ENCODE measurements around the gene FGFBP3. TPM values are rescaled to one million over a fixed set of nuclear protein-coding genes. Genes with fewer than 3 reads are reported as not detected.
"Not testable (repeated sequence)": the region's sequence is repeated elsewhere in the genome, so short reads cannot be mapped to it uniquely, and the experiment has no call there.

Gene FGFBP3
- total RNA-seq, 4 donors from 2014 or later, result 1.2 TPM; not detected in 2

- DNase-seq, result no peak
- Histone ChIP-seq H3K27ac (no peak overlapping the region), H3K4me1 (no peaks in the 10 kb centered on the region), H3K4me3 (no peak overlapping the region), H3K36me3 (no peaks in the 10 kb centered on the region), H3K27me3 (no peaks in the 10 kb centered on the region), H3K9me3 (no peaks in the 10 kb centered on the region)
- TF ChIP-seq POLR2A (IDR thresholded peaks at IDR 0.05), result no peak
- TF ChIP-seq, protein P1, sequence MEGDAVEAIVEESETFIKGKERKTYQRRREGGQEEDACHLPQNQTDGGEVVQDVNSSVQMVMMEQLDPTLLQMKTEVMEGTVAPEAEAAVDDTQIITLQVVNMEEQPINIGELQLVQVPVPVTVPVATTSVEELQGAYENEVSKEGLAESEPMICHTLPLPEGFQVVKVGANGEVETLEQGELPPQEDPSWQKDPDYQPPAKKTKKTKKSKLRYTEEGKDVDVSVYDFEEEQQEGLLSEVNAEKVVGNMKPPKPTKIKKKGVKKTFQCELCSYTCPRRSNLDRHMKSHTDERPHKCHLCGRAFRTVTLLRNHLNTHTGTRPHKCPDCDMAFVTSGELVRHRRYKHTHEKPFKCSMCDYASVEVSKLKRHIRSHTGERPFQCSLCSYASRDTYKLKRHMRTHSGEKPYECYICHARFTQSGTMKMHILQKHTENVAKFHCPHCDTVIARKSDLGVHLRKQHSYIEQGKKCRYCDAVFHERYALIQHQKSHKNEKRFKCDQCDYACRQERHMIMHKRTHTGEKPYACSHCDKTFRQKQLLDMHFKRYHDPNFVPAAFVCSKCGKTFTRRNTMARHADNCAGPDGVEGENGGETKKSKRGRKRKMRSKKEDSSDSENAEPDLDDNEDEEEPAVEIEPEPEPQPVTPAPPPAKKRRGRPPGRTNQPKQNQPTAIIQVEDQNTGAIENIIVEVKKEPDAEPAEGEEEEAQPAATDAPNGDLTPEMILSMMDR (IDR thresholded peaks at IDR 0.05), result no peak
- intact Hi-C loops (cut with DNase I; ENCODE audit: low total_unique reads), result no loop called here
Measured at GRCh38 chr10:91897421-91897820, 11.9 kb downstream of the FGFBP3 start.

- intact Hi-C loops (cut with DNase I; ENCODE audit: low total_unique reads), result no loop called here
- no peak for DNase-seq
- no peaks in the 10 kb centered on the region for H3K4me1 ChIP-seq
- H3K4me3 ChIP-seq, result no peak overlapping the region
- no peaks in the 10 kb centered on the region for H3K27me3 ChIP-seq
- no peak overlapping the region for H3K27ac ChIP-seq
- TF ChIP-seq, protein P1 (IDR thresholded peaks at IDR 0.05), result no peak
- no peak for TF ChIP-seq POLR2A (IDR thresholded peaks at IDR 0.05)
- H3K36me3 ChIP-seq, result no peaks in the 10 kb centered on the region
- H3K9me3 ChIP-seq, result no peaks in the 10 kb centered on the region
Measured at GRCh38 chr10:91896212-91896756, 13.0 kb downstream of the FGFBP3 start.

DNA sequence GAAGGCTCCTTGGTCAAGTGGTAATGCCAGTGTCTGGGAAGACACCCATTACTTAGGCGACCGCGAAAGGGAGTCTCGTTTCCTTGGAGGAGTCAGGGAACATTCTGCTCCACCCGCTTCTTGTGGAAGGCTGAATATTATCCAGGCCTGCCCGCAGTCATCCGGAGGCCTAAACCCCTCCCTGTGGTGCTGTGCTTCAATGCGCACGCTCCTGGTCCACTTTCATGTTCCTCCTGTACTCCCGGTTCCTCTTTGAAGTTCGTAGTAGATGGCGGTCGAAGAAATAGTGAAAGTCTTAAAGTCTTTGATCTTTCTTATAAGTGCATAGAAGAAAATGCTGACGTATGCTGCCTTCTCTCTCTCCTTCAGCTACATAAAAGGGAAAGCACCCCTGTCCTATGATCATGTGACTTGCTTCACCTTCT, 15.0 kb downstream of the FGFBP3 start:
- H3K27me3 ChIP-seq; H3K27ac ChIP-seq; H3K36me3 ChIP-seq; H3K9me3 ChIP-seq; DNase-seq; intact Hi-C loops (cut with DNase I; ENCODE audit: low total_unique reads); H3K4me3 ChIP-seq; H3K4me1 ChIP-seq: not testable (repeated sequence)

GRCh38 chr10:91893051-91893450, 16.2 kb downstream of the FGFBP3 start:
- Histone ChIP-seq H3K27ac (no peak overlapping the region), H3K36me3 (no peaks in the 10 kb centered on the region), H3K4me3 (no peak overlapping the region), H3K4me1 (no peaks in the 10 kb centered on the region), H3K9me3 (no peaks in the 10 kb centered on the region), H3K27me3 (no peaks in the 10 kb centered on the region)
- no peak for DNase-seq
- intact Hi-C loops (cut with DNase I; ENCODE audit: low total_unique reads), result no loop called here
- TF ChIP-seq, protein P1 (IDR thresholded peaks at IDR 0.05), result no peak
- no peak for TF ChIP-seq POLR2A (IDR thresholded peaks at IDR 0.05)

DNA sequence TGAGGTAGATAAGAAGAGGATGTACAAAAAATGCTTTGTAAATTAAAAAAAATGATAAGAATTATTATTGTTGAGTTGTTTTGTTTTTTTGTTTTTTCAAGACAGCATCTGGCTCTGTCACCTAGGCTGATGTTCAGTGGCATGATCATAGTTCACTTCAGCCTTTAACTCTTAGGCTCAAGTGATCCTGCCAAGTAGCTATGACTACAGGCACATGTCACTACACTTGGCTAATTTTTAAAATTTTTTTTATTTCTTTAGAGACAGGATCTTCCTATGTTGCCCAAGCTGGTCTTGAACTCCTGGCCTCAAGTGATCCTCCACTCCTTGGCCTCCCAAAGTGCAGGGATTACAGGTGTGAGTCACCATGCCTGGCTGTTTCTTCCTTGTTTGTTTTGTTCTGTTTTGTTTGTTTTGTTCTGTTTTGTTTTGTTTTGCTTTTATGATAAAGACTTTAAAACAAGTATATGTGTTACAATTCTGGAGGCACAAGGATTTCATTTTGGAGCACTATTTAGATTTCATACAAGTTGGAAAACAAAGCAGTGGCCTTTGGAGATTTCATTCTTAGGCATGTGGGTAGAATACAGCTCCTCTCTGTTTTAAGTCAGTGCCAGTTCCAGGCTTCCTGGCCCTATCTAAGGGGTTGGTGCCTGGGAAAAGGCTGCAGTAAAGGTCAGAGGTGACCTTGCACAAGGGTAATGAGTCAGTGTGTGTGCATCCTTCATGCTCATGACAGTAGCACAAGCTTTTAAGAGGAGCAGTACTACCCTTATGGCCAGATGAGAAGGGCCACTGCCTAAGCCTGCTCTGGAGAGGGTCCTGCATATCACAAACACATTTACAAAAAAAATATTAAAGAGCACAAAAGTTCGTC, 17.9 kb downstream of the FGFBP3 start:
- Histone ChIP-seq H3K4me1 (no peaks in the 10 kb centered on the region), H3K9me3 (no peaks in the 10 kb centered on the region), H3K27ac (no peak overlapping the region), H3K4me3 (no peak overlapping the region), H3K36me3 (no peaks in the 10 kb centered on the region), H3K27me3 (no peaks in the 10 kb centered on the region)
- DNase-seq, result no peak
- TF ChIP-seq, protein P1 (IDR thresholded peaks at IDR 0.05), result no peak
- TF ChIP-seq POLR2A (IDR thresholded peaks at IDR 0.05), result no peak
- intact Hi-C loops (cut with DNase I; ENCODE audit: low total_unique reads), result no loop called here
